ENCODE data around the gene PRG2. TPM values are rescaled to one million over a fixed set of nuclear protein-coding genes. Genes with fewer than 3 reads are reported as not detected.

Gene PRG2
- total RNA-seq, 2 donors from 2014 or later: 0.54 TPM; not detected in 1

DNA sequence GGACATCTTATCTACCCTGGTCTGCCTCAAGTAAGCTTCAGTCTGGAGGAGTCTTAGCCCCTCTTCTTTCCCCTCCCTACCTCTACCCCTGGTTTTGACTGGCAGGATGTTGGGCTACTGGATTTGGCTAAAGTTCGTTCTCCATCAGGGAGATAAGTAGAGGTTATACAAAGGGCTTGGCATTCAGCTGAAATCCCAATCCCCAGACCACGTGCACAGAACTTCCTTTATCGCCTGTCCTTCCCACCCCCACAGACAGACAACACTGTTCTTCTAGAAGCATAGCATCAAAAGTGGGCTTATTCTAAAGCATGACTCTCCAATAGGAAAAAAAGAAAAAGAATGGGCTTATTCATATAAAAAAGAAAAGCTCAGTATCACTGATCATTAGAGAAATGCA lies 17.3 kb downstream of the PRG2 start:
- Histone ChIP-seq H3K36me3 (no peaks in the 10 kb centered on the region), H3K27ac (no peak overlapping the region), H3K4me1 (ENCODE audit: control insufficient read depth in 1 of 2, low read depth in 2 of 2) (no peaks in the 10 kb centered on the region), H3K27me3 (replicated peaks; ENCODE audit: insufficient read depth) (no peaks in the 10 kb centered on the region), H3K9me3 (no peaks in the 10 kb centered on the region), H3K4me3 (no peak overlapping the region)
- TF ChIP-seq, protein P1, sequence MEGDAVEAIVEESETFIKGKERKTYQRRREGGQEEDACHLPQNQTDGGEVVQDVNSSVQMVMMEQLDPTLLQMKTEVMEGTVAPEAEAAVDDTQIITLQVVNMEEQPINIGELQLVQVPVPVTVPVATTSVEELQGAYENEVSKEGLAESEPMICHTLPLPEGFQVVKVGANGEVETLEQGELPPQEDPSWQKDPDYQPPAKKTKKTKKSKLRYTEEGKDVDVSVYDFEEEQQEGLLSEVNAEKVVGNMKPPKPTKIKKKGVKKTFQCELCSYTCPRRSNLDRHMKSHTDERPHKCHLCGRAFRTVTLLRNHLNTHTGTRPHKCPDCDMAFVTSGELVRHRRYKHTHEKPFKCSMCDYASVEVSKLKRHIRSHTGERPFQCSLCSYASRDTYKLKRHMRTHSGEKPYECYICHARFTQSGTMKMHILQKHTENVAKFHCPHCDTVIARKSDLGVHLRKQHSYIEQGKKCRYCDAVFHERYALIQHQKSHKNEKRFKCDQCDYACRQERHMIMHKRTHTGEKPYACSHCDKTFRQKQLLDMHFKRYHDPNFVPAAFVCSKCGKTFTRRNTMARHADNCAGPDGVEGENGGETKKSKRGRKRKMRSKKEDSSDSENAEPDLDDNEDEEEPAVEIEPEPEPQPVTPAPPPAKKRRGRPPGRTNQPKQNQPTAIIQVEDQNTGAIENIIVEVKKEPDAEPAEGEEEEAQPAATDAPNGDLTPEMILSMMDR (IDR thresholded peaks at IDR 0.05): no peak
- no peak for ATAC-seq (ENCODE audit: insufficient number of reproducible peaks, low FRiP score, low read depth)
- DNase-seq (ENCODE audit: low spot score): no peak

DNA sequence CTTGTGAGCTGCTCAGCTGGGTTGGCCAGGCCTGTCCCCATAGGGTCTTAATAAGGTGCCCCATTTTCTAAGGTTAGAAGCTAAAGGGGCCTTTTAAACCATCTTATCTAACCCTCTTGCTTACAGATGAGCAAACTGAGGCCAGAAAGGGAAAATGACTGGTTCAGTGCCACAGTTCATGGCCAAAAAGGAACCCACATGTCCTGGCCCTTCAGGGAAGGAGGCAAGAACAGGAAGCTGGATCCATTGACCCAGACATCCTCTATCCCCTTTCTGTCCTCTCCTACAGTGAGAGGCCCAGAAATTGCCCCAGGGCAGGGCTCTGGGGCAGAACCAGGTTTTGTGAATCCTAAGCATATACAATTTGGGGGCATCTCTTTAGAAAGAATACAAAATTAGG lies 19.5 kb downstream of the PRG2 start:
- Histone ChIP-seq H3K4me3 (no peak overlapping the region), H3K27me3 (replicated peaks; ENCODE audit: insufficient read depth) (no peaks in the 10 kb centered on the region), H3K9me3 (no peaks in the 10 kb centered on the region), H3K27ac (no peak overlapping the region), H3K4me1 (ENCODE audit: control insufficient read depth in 1 of 2, low read depth in 2 of 2) (no peaks in the 10 kb centered on the region), H3K36me3 (no peaks in the 10 kb centered on the region)
- no peak for ATAC-seq (ENCODE audit: insufficient number of reproducible peaks, low FRiP score, low read depth)
- DNase-seq (ENCODE audit: low spot score): no peak
- TF ChIP-seq, protein P1 (IDR thresholded peaks at IDR 0.05): no peak

DNA sequence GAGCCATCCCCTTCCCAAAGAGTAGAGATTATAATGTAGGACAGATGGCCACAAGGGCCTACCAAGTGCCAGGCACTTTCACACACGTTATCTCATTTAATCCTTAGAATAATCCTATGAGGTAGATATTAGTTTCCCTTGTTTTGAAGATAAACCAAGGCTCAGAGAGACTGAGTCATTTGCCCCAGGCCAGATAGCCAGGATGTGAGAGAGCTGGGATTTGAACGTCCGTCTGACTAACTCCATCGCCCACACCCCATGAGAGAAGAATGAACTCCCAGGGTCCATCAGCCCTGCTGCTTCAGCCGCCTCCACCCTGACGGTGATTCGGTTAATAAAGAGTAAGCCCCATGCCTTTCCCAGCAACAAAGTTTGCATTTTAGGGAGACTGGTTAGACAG lies 20.2 kb downstream of the PRG2 start:
- no peaks in the 10 kb centered on the region for H3K36me3 ChIP-seq
- TF ChIP-seq, protein P1 (IDR thresholded peaks at IDR 0.05): no peak
- no peak overlapping the region for H3K27ac ChIP-seq
- no peaks in the 10 kb centered on the region for H3K27me3 ChIP-seq (replicated peaks; ENCODE audit: insufficient read depth)
- ATAC-seq (ENCODE audit: insufficient number of reproducible peaks, low FRiP score, low read depth) (no peak), DNase-seq (ENCODE audit: low spot score) (no peak)
- no peaks in the 10 kb centered on the region for H3K4me1 ChIP-seq (ENCODE audit: control insufficient read depth in 1 of 2, low read depth in 2 of 2)
- H3K9me3 ChIP-seq: no peaks in the 10 kb centered on the region
- H3K4me3 ChIP-seq: no peak overlapping the region

DNA sequence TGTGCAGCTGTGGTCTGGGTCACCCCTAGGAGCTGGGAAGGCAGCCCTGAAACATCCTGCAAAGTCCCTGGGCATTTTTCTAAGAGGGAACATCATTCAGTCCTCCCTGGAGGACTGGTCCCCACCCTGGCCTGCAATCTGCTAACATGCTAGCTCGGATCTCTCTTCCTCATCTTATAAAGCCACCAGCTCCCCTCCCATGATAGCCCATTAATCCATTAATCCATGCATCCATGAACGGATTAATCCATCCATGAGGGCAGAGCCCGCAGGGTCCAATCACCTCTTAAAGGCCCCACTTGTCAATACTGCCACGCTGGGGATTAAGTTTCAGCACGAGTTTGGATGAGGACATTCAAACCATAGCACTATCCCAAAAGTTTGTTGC lies 21.6 kb downstream of the PRG2 start:
- ATAC-seq (ENCODE audit: insufficient number of reproducible peaks, low FRiP score, low read depth) (no peak), DNase-seq (ENCODE audit: low spot score) (no peak)
- TF ChIP-seq, protein P1 (IDR thresholded peaks at IDR 0.05): no peak
- Histone ChIP-seq H3K4me1 (ENCODE audit: control insufficient read depth in 1 of 2, low read depth in 2 of 2) (no peaks in the 10 kb centered on the region), H3K36me3 (no peaks in the 10 kb centered on the region), H3K9me3 (no peaks in the 10 kb centered on the region), H3K4me3 (no peak overlapping the region), H3K27me3 (replicated peaks; ENCODE audit: insufficient read depth) (no peaks in the 10 kb centered on the region), H3K27ac (no peak overlapping the region)

DNA sequence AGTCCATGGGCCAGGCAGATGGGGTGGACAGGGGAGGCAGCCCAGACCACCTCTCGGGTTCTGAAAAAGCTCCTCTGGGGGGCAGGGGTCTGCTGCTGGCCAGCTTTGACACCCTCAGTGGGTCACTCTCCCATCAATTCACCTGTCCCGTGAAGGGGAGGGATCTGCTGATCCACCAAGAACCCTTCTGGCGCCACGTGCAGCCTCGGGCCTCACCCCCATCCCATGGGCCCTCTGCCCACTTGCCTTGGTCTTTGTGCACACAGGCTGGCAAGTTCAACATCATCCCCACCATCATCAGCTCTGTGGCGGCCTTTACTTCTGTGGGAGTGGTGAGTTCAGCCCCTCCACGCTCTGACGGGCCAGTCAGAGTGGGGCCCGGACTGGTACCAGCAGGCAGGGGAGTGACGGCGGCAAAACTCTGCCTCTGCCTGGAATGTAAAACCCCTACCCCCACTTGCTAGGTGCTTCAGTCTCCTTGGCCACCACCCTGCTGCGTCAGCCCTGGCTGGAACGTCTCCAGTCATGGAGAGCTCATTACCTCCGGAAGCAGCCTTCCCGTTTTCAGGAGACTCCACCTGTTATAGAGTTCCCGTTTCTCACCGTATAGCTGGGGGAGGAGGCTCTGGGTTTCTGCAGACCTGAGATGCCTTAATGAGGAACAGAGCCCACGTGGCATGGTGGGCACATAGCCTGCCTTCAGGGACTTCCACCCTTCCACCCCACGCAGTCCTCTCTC lies 22.2 kb downstream of the PRG2 start:
- no peak overlapping the region for H3K27ac ChIP-seq
- H3K4me3 ChIP-seq: no peak overlapping the region
- ATAC-seq (ENCODE audit: insufficient number of reproducible peaks, low FRiP score, low read depth): no peak
- H3K4me1 ChIP-seq (ENCODE audit: control insufficient read depth in 1 of 2, low read depth in 2 of 2): no peaks in the 10 kb centered on the region
- no peaks in the 10 kb centered on the region for H3K36me3 ChIP-seq
- no peaks in the 10 kb centered on the region for H3K27me3 ChIP-seq (replicated peaks; ENCODE audit: insufficient read depth)
- TF ChIP-seq, protein P1 (IDR thresholded peaks at IDR 0.05): no peak
- DNase-seq (ENCODE audit: low spot score): no peak
- no peaks in the 10 kb centered on the region for H3K9me3 ChIP-seq

Measured in thoracic aorta (tissue), 2 donors.